ENCODE results near the gene FYB1. TPM values are rescaled to one million over a fixed set of nuclear protein-coding genes. Genes with fewer than 3 reads are reported as not detected.
A peak's percentile ranks its signal among the peaks of the same experiment; 100 is the strongest.

Gene FYB1
- polyA plus RNA-seq, 3 donors: 75.3 to 141 (median 118) TPM

DNA sequence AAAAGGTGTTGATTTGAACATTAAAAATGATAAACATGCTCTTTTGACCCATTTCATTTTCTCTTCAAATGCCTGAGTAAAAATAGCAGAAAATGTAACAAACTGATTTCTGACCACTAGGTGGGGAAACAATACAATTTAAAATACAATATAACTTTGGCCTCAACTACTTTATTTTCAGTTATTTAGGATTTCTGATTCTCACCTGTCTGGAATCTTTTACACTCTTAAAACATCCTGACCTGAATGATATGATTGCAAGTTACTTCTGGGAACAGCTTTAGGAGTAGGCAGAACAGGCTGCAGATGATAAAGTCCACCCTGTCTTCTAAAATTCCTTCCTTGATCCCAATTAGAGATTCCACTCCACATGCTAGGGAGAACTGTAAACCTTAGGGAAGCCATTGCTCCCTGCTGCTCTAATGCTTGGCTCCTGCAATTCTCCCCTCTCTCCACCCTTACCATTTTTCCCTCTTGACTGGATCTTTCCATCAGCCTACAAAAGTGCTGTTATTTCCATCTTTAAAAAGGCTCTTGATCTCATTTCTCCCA lies 70.3 kb downstream of the FYB1 start:
- H3K36me3 ChIP-seq (replicated peaks in 1 of 2; ENCODE audit: control insufficient read depth in 1 of 2, insufficient read depth in 2 of 2, low read length in 2 of 2): peaks cover 63 to 88% of the 10 kb centered on the region in 2 donors
- no peak overlapping the region for H3K4me2 ChIP-seq (replicated peaks; ENCODE audit: extremely low read depth, low read length, poor library complexity, severe bottlenecking)
- peaks cover 82% of the 10 kb centered on the region for H3K79me2 ChIP-seq (ENCODE audit: insufficient read depth, low read length)
- H3K27ac ChIP-seq (ENCODE audit: low read depth in 1 of 2, low read length in 2 of 2): peak overlapping the region in 1 of 2 donors; percentile 60
- H3K9ac ChIP-seq (ENCODE audit: insufficient read depth, low read length, poor library complexity, severe bottlenecking): no peak overlapping the region
- H3K27ac Mint-ChIP-seq: peak overlapping the region; percentile 63 to 83 (median 81)
- H3K9me3 ChIP-seq (replicated peaks in 1 of 2; ENCODE audit: control insufficient read depth in 1 of 2, insufficient read depth in 1 of 2, low read length in 2 of 2): no peaks in the 10 kb centered on the region
- peaks cover 50 to 59% of the 10 kb centered on the region in 2 donors for H3K4me1 ChIP-seq (ENCODE audit: control insufficient read depth in 1 of 2, insufficient read depth in 2 of 2, low read length in 2 of 2)
- H3K27me3 ChIP-seq (ENCODE audit: control insufficient read depth in 2 of 2, insufficient read depth in 2 of 2, low read length in 2 of 2): no peaks in the 10 kb centered on the region
- DNase-seq: no peak
- intact Hi-C loops (cut with micrococcal nuclease): loop anchor here (5.0 to 10.0 kb wide), 2 partner anchors 133 to 136 kb away; no protein-coding TSS in a partner anchor
- H3K27me3 Mint-ChIP-seq (ENCODE audit: low read depth in 3 of 3): peaks cover 0 to 3% (median 2%) of the 10 kb centered on the region in 3 donors
- no peak overlapping the region for H3K4me3 Mint-ChIP-seq
- H4K20me1 ChIP-seq (ENCODE audit: insufficient read depth, low read length): peaks cover 100% of the 10 kb centered on the region
- TF ChIP-seq, protein P1, sequence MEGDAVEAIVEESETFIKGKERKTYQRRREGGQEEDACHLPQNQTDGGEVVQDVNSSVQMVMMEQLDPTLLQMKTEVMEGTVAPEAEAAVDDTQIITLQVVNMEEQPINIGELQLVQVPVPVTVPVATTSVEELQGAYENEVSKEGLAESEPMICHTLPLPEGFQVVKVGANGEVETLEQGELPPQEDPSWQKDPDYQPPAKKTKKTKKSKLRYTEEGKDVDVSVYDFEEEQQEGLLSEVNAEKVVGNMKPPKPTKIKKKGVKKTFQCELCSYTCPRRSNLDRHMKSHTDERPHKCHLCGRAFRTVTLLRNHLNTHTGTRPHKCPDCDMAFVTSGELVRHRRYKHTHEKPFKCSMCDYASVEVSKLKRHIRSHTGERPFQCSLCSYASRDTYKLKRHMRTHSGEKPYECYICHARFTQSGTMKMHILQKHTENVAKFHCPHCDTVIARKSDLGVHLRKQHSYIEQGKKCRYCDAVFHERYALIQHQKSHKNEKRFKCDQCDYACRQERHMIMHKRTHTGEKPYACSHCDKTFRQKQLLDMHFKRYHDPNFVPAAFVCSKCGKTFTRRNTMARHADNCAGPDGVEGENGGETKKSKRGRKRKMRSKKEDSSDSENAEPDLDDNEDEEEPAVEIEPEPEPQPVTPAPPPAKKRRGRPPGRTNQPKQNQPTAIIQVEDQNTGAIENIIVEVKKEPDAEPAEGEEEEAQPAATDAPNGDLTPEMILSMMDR (IDR thresholded peaks at IDR 0.05): peak; percentile 64
- no peak overlapping the region for H3K4me3 ChIP-seq (replicated peaks in 1 of 3; ENCODE audit: low read depth in 2 of 3, low read length in 3 of 3)
- H2AFZ ChIP-seq (ENCODE audit: insufficient read depth, low read depth, low read length, poor library complexity, severe bottlenecking): no peak overlapping the region
- peaks cover 57% of the 10 kb centered on the region for H3K4me1 Mint-ChIP-seq
- H3K9me3 Mint-ChIP-seq: no peaks in the 10 kb centered on the region
- H3K36me3 Mint-ChIP-seq: peaks cover 64 to 83% of the 10 kb centered on the region in 2 donors

DNA sequence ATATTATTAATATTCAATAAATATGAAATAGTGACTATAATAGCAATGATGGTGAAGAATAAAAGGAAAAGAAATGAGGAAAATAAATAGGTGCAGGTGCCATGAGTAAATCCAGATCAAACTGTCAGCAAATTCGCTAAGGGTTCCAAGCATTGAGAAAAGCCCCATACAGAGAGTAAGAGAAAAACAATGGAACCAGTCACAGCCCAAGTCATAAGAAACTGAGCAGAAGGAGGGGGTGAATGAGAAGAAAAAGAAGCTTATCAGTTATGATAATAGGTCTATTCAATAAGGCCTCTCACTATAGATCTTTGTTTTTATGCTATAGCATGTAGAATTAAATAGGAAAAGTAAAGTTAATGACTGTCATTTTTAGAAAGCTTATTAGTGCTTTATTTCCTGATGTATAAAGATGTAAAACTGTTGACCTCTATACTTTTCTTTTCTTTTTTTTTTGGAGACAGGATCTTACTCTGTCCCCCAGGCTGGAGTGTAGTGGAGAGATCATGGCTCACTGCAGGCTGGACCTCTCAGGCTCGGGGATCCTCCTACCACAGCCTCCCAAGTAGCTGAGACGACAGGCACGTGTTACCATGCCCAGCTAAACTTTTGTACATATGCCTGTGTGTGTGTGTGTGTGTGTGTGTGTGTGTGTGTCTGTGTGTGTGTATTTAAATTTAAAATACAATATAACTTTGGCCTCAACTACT lies 72.4 kb downstream of the FYB1 start:
- Mint-ChIP-seq H3K27me3 (ENCODE audit: low read depth in 3 of 3) (peaks cover 0 to 3% (median 0%) of the 10 kb centered on the region in 3 donors), H3K4me3 (no peak overlapping the region), H3K4me1 (peaks cover 45% of the 10 kb centered on the region), H3K27ac (peak overlapping the region in 2 of 7 donors; percentile 34 to 48), H3K9me3 (no peaks in the 10 kb centered on the region), H3K36me3 (peaks cover 50 to 64% of the 10 kb centered on the region in 2 donors)
- 100% methylated on average over 1 of the region's 4 CpGs for WGBS (ENCODE audit: insufficient coverage)
- Histone ChIP-seq H3K9me3 (replicated peaks in 1 of 2; ENCODE audit: control insufficient read depth in 1 of 2, insufficient read depth in 1 of 2, low read length in 2 of 2) (no peaks in the 10 kb centered on the region), H2AFZ (ENCODE audit: insufficient read depth, low read depth, low read length, poor library complexity, severe bottlenecking) (no peak overlapping the region), H3K27me3 (ENCODE audit: control insufficient read depth in 2 of 2, insufficient read depth in 2 of 2, low read length in 2 of 2) (no peaks in the 10 kb centered on the region), H3K79me2 (ENCODE audit: insufficient read depth, low read length) (peaks cover 73% of the 10 kb centered on the region), H4K20me1 (ENCODE audit: insufficient read depth, low read length) (peaks cover 100% of the 10 kb centered on the region), H3K9ac (ENCODE audit: insufficient read depth, low read length, poor library complexity, severe bottlenecking) (no peak overlapping the region), H3K4me1 (ENCODE audit: control insufficient read depth in 1 of 2, insufficient read depth in 2 of 2, low read length in 2 of 2) (peaks cover 41 to 61% of the 10 kb centered on the region in 2 donors), H3K36me3 (replicated peaks in 1 of 2; ENCODE audit: control insufficient read depth in 1 of 2, insufficient read depth in 2 of 2, low read length in 2 of 2) (peaks cover 48 to 78% of the 10 kb centered on the region in 2 donors), H3K27ac (ENCODE audit: low read depth in 1 of 2, low read length in 2 of 2) (no peak overlapping the region), H3K4me3 (replicated peaks in 1 of 3; ENCODE audit: low read depth in 2 of 3, low read length in 3 of 3) (no peak overlapping the region), H3K4me2 (replicated peaks; ENCODE audit: extremely low read depth, low read length, poor library complexity, severe bottlenecking) (no peak overlapping the region)
- no peak for DNase-seq
- intact Hi-C loops (cut with micrococcal nuclease): loop anchor here (5.0 to 10.0 kb wide), 2 partner anchors 135 to 138 kb away; no protein-coding TSS in a partner anchor
- TF ChIP-seq, protein P1 (IDR thresholded peaks at IDR 0.05): no peak

Data from CD14-positive monocyte (primary cell).